GM10248 (cell line): ENCODE data around the gene AHNAK2.

Experiments
- CTCF ChIA-PET: fragments of 300-600 bp; sonication (Branson Sonifier 250); formaldehyde crosslinking; extraction: SDS; loops from one replicate; lab custom pipeline; 2021; ENCODE audit warnings: antibody characterized with exemption; lab: Yijun Ruan, JAX
- POLR2A ChIA-PET: fragments of 350-650 bp; sonication (Branson Sonifier 250); formaldehyde crosslinking; extraction: SDS; loops from one replicate; lab custom pipeline; 2020; ENCODE audit warnings: antibody characterized with exemption; lab: Yijun Ruan, JAX
- DNase-seq: peaks from one replicate; pipeline ENCODE4 v3.0.0; 2012; ENCODE audit errors: extremely low spot score
- CTCF ChIP-seq: IDR thresholded peaks from 2 replicates; pipeline ENCODE4 v1.5.1; 2012; ENCODE audit warnings: mild to moderate bottlenecking, low read depth; ENCODE audit errors: extremely low read depth, missing control alignments, control extremely low read depth

AHNAK2 gene

GRCh38 chr14:104899781-104900180 lies 78.4 kb downstream of the AHNAK2 start:
- DNase-seq, result no peak
- ChIA-PET CTCF (interaction anchor here (1.2 kb wide), 1 partner anchor 146 kb away, joined by 4 read pairs; no protein-coding TSS in a partner anchor), POLR2A (no interaction called here)
- TF ChIP-seq CTCF, result no peak

- ChIA-PET POLR2A (interaction anchor here (0.6 kb wide), 1 partner anchor 147 kb away, joined by 4 read pairs; no protein-coding TSS in a partner anchor), CTCF (interaction anchor here (0.7 to 1.2 kb wide), 4 partner anchors 10 to 146 kb away, joined by 3 to 4 read pairs (median 4); no protein-coding TSS in a partner anchor)
- no peak for TF ChIP-seq CTCF
- DNase-seq, result no peak
Measured at GRCh38 chr14:104898870-104899510, 79.2 kb downstream of the AHNAK2 start.

- no peak for TF ChIP-seq CTCF
- ChIA-PET CTCF (interaction anchor here (0.7 to 1.2 kb wide), 3 partner anchors 10 to 37 kb away, joined by 3 to 4 read pairs (median 3); no protein-coding TSS in a partner anchor), POLR2A (no interaction called here)
- no peak for DNase-seq
Measured at GRCh38 chr14:104898195-104898558, 80.0 kb downstream of the AHNAK2 start.

- POLR2A ChIA-PET, result no interaction called here
- no peak for DNase-seq
- no peak for TF ChIP-seq CTCF
- CTCF ChIA-PET, result interaction anchor here (1.1 to 4.1 kb wide), 6 partner anchors 19 to 39 kb away, joined by 3 to 18 read pairs (median 4); partner anchors contain the start of gene PLD4
Measured at GRCh38 chr14:104897330-104898194, 80.6 kb downstream of the AHNAK2 start.

- no peak for DNase-seq
- no peak for TF ChIP-seq CTCF
- CTCF ChIA-PET, result interaction anchor here (0.7 to 4.1 kb wide), 18 partner anchors 9 to 456 kb away, joined by 3 to 26 read pairs (median 4); partner anchors contain the start of genes GPR132 and PLD4
- POLR2A ChIA-PET, result no interaction called here
Measured at GRCh38 chr14:104895786-104896661, 82.2 kb downstream of the AHNAK2 start.

GRCh38 chr14:104895207-104895785 lies 82.9 kb downstream of the AHNAK2 start:
- DNase-seq, result no peak
- TF ChIP-seq CTCF, result no peak
- POLR2A ChIA-PET, result interaction anchor here (0.6 kb wide), 1 partner anchor 77 kb away, joined by 3 read pairs; no protein-coding TSS in a partner anchor
- CTCF ChIA-PET, result interaction anchor here (0.6 to 4.1 kb wide), 13 partner anchors 8 to 457 kb away, joined by 3 to 26 read pairs (median 4); partner anchors contain the start of gene PLD4
